Pancreas (tissue), 10 donors: Measurements from ENCODE around the gene ADCY2. TPM values are rescaled to one million over a fixed set of nuclear protein-coding genes. Genes with fewer than 3 reads are reported as not detected.

Experiments
- ATAC-seq, 4 donors: fragments of 200-7000 bp; cut with Tn5 transposase; one replicate each; pipeline versions ENCODE4 v1.8.0 to v1.9.1; 2020; ENCODE audit warnings: mild to moderate bottlenecking in 4 of 4, moderate library complexity in 4 of 4
- DNase-seq, 6 donors: peaks; one replicate each; pipeline ENCODE4 v3.0.0-alpha.2; 2020
- FAIRE-seq: peaks from 2 replicates; lab custom pipeline; 2012; peaks lifted over from hg19 to GRCh38; lab: Jason Lieb, UNC
- H3K27ac ChIP-seq, 4 donors: fragments of 200-600 bp; sonication (generic); 1 replicate in 3 of 4; 2 replicates in 1 of 4; pipeline versions ENCODE4 v1.5.0 to v1.8.0; 2020
- H3K27me3 ChIP-seq, 4 donors: fragments of 200-600 bp; one replicate each; pipeline ENCODE4 v1.8.0; 2021
- H3K36me3 ChIP-seq, 3 donors: fragments of 200-600 bp; sonication (generic) in 1 of 3; one replicate each; pipeline versions ENCODE4 v1.5.0 to v1.8.0; 2020 to 2021
- H3K4me1 ChIP-seq, 3 donors: fragments of 200-600 bp; one replicate each; pipeline ENCODE4 v1.8.0; 2021
- H3K4me3 ChIP-seq, 4 donors: fragments of 200-600 bp; sonication (generic) in 2 of 4; one replicate each; pipeline versions ENCODE4 v1.5.0 to v1.8.0; 2020 to 2021
- H3K9me3 ChIP-seq, 4 donors: fragments of 200-600 bp; one replicate each; pipeline ENCODE4 v1.8.0; 2021
- CTCF ChIP-seq, 4 donors: fragments of 200-600 bp; sonication (generic) in 3 of 4; IDR thresholded peaks; one replicate each; pipeline versions ENCODE4 v1.5.0 to v1.8.0; 2021; ENCODE audit warnings: antibody characterized with exemption in 4 of 4
- WGBS, 2 donors: extraction: QIAGEN DNeasy Blood & Tissue Kit; methylation state at CpG; one replicate each; pipeline ENCODE4 v1.1.7; 2013; 5-methylcytosine and 5-hydroxymethylcytosine counted together
- intact Hi-C, 3 donors: fragments of 100-400 bp; cut with DNase I; formaldehyde crosslinking; loops; one replicate each; pipeline versions ENCODE4 v1.11.1 to v1.14.2; 2022
- polyA plus RNA-seq, 2 donors: library from polyadenylated mRNA; stranded (reverse); fragments of 200-250 nt; gene quantifications; one replicate each; pipeline ENCODE4 v1.2.3, GENCODE V29; 2013
- total RNA-seq, 6 donors: library from RNA; stranded (reverse); fragmentation: NEBNext Ultra II Directional in 4 of 6; extraction: Animal tissue kit (Norgen Biotek cat#: 25700) in 4 of 6; gene quantifications; one replicate each; pipeline versions ENCODE4 v1.2.1 to v1.2.4, GENCODE V29; 2021 to 2023
- donor health status: healthy with polysubstance abuse.
- donor health status: DM: no; HTN: no; CAD: no; lungs with moderate emphysema.
- donor health status: DM: no; HTN: no; CAD: no.
- donor health status: control.
- donor health status: control.
- donor health status: Bipolar disorder and iron deficiency.
- donor health status: DM: yes; HTN: yes; CAD: no.
- donor health status: DM: no; HTN: no; CAD: no.
- donor health status: DM: no; HTN: no; CAD: no.
- donor health status: DM: yes; HTN: yes; CAD: no.

Gene ADCY2
- total and polyA plus RNA-seq, 8 donors, result 0.19 to 2.2 (median 0.50) TPM

GRCh38 chr5:7541898-7542297 lies 146.0 kb downstream of the ADCY2 start:
- intact Hi-C loops, result no loop called here
- TF ChIP-seq CTCF (IDR thresholded peaks at IDR 0.05), result no peak
- Histone ChIP-seq H3K27me3 (no peaks in the 10 kb centered on the region), H3K36me3 (no peaks in the 10 kb centered on the region), H3K4me3 (no peak overlapping the region), H3K9me3 (no peaks in the 10 kb centered on the region), H3K4me1 (no peaks in the 10 kb centered on the region), H3K27ac (no peak overlapping the region)
- no peak for FAIRE-seq
- no peak for ATAC-seq
- DNase-seq, result no peak
- whole genome bisulfite sequencing, 2 donors, result 75 to 84% methylated on average over 2 of the region's 2 CpGs

DNA sequence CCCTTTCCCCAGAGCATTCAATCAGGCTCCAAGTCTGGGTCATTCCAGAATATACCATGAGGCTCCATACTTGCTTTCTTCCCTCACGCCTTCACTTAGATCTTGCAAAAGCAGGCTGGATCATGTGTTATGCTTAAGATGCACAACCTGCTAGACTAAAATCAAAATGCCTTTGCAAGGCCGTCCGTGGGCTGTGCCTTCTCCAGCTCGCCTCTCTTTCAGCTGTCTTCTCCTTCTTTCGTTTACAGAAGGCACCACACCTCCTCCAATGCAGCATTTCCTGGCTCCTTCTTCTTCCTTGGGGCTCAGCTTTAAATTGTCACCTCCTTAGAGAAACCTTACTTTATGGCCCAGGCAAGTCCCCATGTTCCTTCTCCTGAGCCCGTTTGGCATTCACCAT lies 150.6 kb downstream of the ADCY2 start:
- ATAC-seq, result no peak
- no peaks in the 10 kb centered on the region for H3K27me3 ChIP-seq
- H3K36me3 ChIP-seq, result no peaks in the 10 kb centered on the region
- 62 to 87% methylated on average over 6 of the region's 6 CpGs for WGBS, 2 donors
- no peak for TF ChIP-seq CTCF (IDR thresholded peaks at IDR 0.05)
- intact Hi-C loops, result no loop called here
- no peaks in the 10 kb centered on the region for H3K9me3 ChIP-seq
- no peaks in the 10 kb centered on the region for H3K4me1 ChIP-seq
- DNase-seq, result no peak
- H3K27ac ChIP-seq, result no peak overlapping the region
- FAIRE-seq, result no peak
- no peak overlapping the region for H3K4me3 ChIP-seq

DNA sequence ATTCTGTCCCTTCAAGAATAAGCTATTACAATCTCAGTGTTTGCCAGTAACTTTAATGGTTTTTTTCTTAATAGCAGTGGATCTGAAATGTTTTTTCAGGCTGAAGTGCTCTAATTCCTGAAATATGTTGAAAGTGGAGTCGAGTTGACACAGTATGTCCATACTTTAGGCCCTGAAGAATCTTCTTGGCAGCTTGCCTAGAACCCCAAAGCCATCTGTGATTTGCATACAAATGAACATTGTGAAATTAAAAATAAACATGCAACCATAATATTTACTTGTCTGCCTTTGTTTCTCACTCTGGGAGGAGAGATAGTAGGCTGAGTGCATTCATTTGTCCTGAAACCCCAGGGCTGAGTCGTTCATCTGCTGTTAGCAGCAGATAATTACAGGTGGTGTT lies 152.7 kb downstream of the ADCY2 start:
- H3K4me3 ChIP-seq, result no peak overlapping the region
- FAIRE-seq, result no peak
- ATAC-seq, result no peak
- no peaks in the 10 kb centered on the region for H3K4me1 ChIP-seq
- no peaks in the 10 kb centered on the region for H3K9me3 ChIP-seq
- DNase-seq, result no peak
- H3K27me3 ChIP-seq, result no peaks in the 10 kb centered on the region
- intact Hi-C loops, result no loop called here
- 55 to 62% methylated on average over 2 of the region's 2 CpGs for WGBS, 2 donors
- no peak overlapping the region for H3K27ac ChIP-seq
- H3K36me3 ChIP-seq, result no peaks in the 10 kb centered on the region
- no peak for TF ChIP-seq CTCF (IDR thresholded peaks at IDR 0.05)

DNA sequence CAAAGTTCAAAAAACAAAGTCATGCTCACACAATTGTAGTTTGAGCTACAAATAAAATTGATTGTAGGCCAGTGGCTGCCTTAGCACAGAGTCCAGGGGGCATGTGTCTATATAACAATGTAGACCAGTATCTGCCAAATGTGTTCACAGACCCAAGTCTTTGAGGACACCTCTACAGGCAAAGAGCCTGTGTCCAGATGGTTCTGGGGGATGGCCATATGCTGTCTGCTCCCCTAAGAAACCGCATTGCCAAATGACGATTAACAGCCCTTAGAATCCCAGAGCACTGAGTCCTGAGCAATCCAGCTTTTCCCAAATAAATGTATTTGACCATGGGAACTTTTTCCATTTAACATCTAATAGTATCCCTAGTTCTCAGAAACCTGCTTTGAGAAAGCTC lies 169.6 kb downstream of the ADCY2 start:
- FAIRE-seq, result no peak
- 61 to 86% methylated on average over 2 of the region's 2 CpGs for WGBS, 2 donors
- Histone ChIP-seq H3K27ac (no peak overlapping the region), H3K27me3 (no peaks in the 10 kb centered on the region), H3K4me1 (no peaks in the 10 kb centered on the region), H3K36me3 (no peaks in the 10 kb centered on the region), H3K9me3 (no peaks in the 10 kb centered on the region), H3K4me3 (no peak overlapping the region)
- TF ChIP-seq CTCF (IDR thresholded peaks at IDR 0.05), result no peak
- no peak for DNase-seq
- intact Hi-C loops, result no loop called here
- ATAC-seq, result no peak

DNA sequence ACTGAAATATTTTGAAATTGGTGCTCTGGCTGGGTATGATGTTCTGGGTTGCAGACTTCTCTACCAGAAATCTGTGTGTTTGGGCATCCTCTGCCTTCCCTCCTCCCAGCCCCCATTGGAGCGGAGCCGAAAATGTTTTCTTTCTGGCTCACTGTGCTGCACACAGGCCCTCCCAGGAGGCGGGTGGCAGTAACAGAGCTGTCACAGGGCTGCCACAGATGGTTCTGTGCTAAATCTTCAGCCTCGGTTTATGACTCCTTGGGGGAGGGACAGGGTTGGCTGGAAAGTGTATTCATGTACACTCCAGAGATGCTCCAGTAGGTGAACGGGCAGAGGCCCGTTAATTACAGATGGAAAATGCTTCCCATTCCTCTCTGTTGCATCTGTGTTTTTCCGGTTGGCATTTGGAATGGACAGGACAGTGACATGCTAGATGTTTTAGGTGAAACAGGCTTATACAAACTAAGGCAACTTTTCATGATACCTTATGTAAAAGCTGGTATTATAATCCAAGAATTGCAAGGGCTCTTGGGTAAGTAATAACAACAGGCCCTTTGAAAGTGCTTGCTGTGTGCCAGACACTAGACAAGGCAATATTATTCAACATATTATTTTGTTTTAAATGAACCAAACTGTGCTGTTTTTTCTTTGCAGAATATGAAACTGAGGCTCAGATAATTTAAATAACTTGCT lies 180.2 kb downstream of the ADCY2 start:
- H3K4me1 ChIP-seq, result no peaks in the 10 kb centered on the region
- H3K4me3 ChIP-seq, result no peak overlapping the region
- TF ChIP-seq CTCF (IDR thresholded peaks at IDR 0.05), result no peak
- H3K27ac ChIP-seq, result no peak overlapping the region
- H3K27me3 ChIP-seq, result peaks cover 0 to 4% (median 0%) of the 10 kb centered on the region in 4 donors
- ATAC-seq (no peak), FAIRE-seq (no peak), DNase-seq (no peak)
- 66 to 67% methylated on average over 7 of the region's 7 CpGs for WGBS, 2 donors
- no peaks in the 10 kb centered on the region for H3K36me3 ChIP-seq
- intact Hi-C loops, result no loop called here
- H3K9me3 ChIP-seq, result no peaks in the 10 kb centered on the region
